Endothelial cell of umbilical vein (primary cell): ENCODE data around the gene CHMP5. TPM values are rescaled to one million over a fixed set of nuclear protein-coding genes. Genes with fewer than 3 reads are reported as not detected.

Experiments
- BruUV-seq: library from RNA; stranded (reverse); fragments of 400-500 nt; replicated peaks from 2 replicates; lab custom pipeline; 2021; lab: Mats Ljungman, UMichigan
- CTCF ChIA-PET: fragments of 300-600, 350-600 bp; sonication (Branson Sonifier 250); formaldehyde crosslinking; loops from one replicate; lab custom pipeline; 2021; ENCODE audit warnings: antibody characterized with exemption, inconsistent platforms; lab: Charles Lee
- POLR2A ChIA-PET: fragments of 300-600, 350-600 bp; sonication (Branson Sonifier 250); formaldehyde crosslinking; loops from one replicate; lab custom pipeline; 2021; ENCODE audit warnings: antibody characterized with exemption, inconsistent platforms; lab: Charles Lee
- DNase-seq: peaks from one replicate; pipeline ENCODE4 v3.0.0-alpha.2; 2011; ENCODE audit warnings: low read depth, low spot score
- FAIRE-seq: peaks from 2 replicates; lab custom pipeline; 2011; peaks lifted over from hg19 to GRCh38; lab: Jason Lieb, UNC
- H2AFZ ChIP-seq: 2 replicates; pipeline ENCODE4 v1.6.0; 2012; ENCODE audit warnings: low read depth, low read length, control low read depth, inconsistent platforms
- H3K27ac ChIP-seq: 2 replicates; pipeline ENCODE4 v1.5.1; 2011; ENCODE audit warnings: low read depth, mild to moderate bottlenecking, control low read depth, low read length, moderate library complexity; ENCODE audit not compliant: insufficient read depth
- H3K27me3 ChIP-seq, 2 experiments: 2 replicates each; pipeline versions ENCODE4 v1.6.0 to v1.6.1; 2011; ENCODE audit warnings: low read length in 2 of 2, mixed read lengths in 1 of 2; ENCODE audit not compliant: control insufficient read depth in 2 of 2, insufficient read depth in 2 of 2
- H3K36me3 ChIP-seq, 2 experiments: 2 replicates in 1 of 2; 3 replicates in 1 of 2; pipeline ENCODE4 v1.5.1; 2011; ENCODE audit warnings: low read length in 2 of 2, mild to moderate bottlenecking in 1 of 2, moderate library complexity in 1 of 2; ENCODE audit not compliant: control insufficient read depth in 2 of 2, insufficient read depth in 2 of 2; ENCODE audit errors: extremely low read depth in 1 of 2
- H3K4me1 ChIP-seq: 3 replicates; pipeline ENCODE4 v1.5.1; 2011; ENCODE audit warnings: mild to moderate bottlenecking, low read length; ENCODE audit not compliant: control insufficient read depth, insufficient read depth; ENCODE audit errors: extremely low read depth
- H3K4me2 ChIP-seq: 2 replicates; pipeline ENCODE4 v1.6.1; 2011; ENCODE audit warnings: low read length, control low read depth, mixed read lengths; ENCODE audit not compliant: insufficient read depth
- H3K4me3 ChIP-seq, 3 experiments: fragments of 200-600 bp in 1 of 3; sonication (generic), shearing (Covaris generic) in 1 of 3; replicated peaks in 1 of 3; 2 replicates each; pipeline ENCODE4 v1.5.1; 2011 to 2016; ENCODE audit warnings: control low read depth in 3 of 3, low read length in 3 of 3, mild to moderate bottlenecking in 2 of 3, inconsistent platforms in 1 of 3, low read depth in 1 of 3, moderate library complexity in 1 of 3; ENCODE audit not compliant: insufficient read depth in 1 of 3
- H3K79me2 ChIP-seq: 2 replicates; pipeline ENCODE4 v1.6.0; 2012; ENCODE audit warnings: low read length, inconsistent platforms; ENCODE audit not compliant: control insufficient read depth, insufficient read depth
- H3K9ac ChIP-seq: replicated peaks from 2 replicates; pipeline ENCODE3; 2011; ENCODE audit warnings: low read length, control low read depth; ENCODE audit not compliant: insufficient read depth; ENCODE audit errors: extremely low read depth
- H3K9me1 ChIP-seq: replicated peaks from 3 replicates; pipeline ENCODE4 v1.6.0; 2011; ENCODE audit warnings: mild to moderate bottlenecking, low read length; ENCODE audit not compliant: control insufficient read depth, insufficient read depth; ENCODE audit errors: extremely low read depth
- H3K9me3 ChIP-seq: replicated peaks from 2 replicates; pipeline ENCODE4 v1.5.1; 2012; ENCODE audit warnings: low read length, inconsistent platforms; ENCODE audit not compliant: control insufficient read depth, insufficient read depth
- H4K20me1 ChIP-seq: replicated peaks from 2 replicates; pipeline ENCODE3; 2011; ENCODE audit warnings: mild to moderate bottlenecking, low read length; ENCODE audit not compliant: control insufficient read depth, insufficient read depth; ENCODE audit errors: extremely low read depth
- EZH2 ChIP-seq: IDR thresholded peaks from 2 replicates; pipeline ENCODE4 v1.6.1; 2012; ENCODE audit warnings: borderline replicate concordance, low read depth, mild to moderate bottlenecking, moderate library complexity, low read length, inconsistent platforms; ENCODE audit not compliant: severe bottlenecking
- FOS ChIP-seq: IDR thresholded peaks from 2 replicates; pipeline ENCODE4 v1.6.1; 2011; ENCODE audit warnings: mild to moderate bottlenecking, low read length, moderate library complexity, borderline replicate concordance; ENCODE audit not compliant: insufficient read depth
- GATA2 ChIP-seq: IDR thresholded peaks from 2 replicates; pipeline ENCODE4 v1.7.0; 2011; ENCODE audit warnings: low read depth, mild to moderate bottlenecking, moderate library complexity, mixed read lengths, low read length; ENCODE audit not compliant: insufficient read length, insufficient read depth
- JUN ChIP-seq: IDR thresholded peaks from 2 replicates; pipeline ENCODE4 v1.6.1; 2011; ENCODE audit warnings: borderline replicate concordance, low read depth; ENCODE audit not compliant: insufficient read length, insufficient read depth
- MYC ChIP-seq: IDR thresholded peaks from one replicate; pipeline ENCODE4 v1.6.1; 2011; ENCODE audit warnings: mild to moderate bottlenecking, low read depth, low read length
- POLR2A ChIP-seq: IDR thresholded peaks from 2 replicates; pipeline ENCODE4 v1.6.1; 2012; ENCODE audit warnings: low read depth, mild to moderate bottlenecking, control low read depth, low read length
- POLR2AphosphoS5 ChIP-seq: IDR thresholded peaks from 2 replicates; pipeline ENCODE4 v1.6.1; 2012; ENCODE audit warnings: low read depth, mild to moderate bottlenecking, control low read depth, low read length, moderate library complexity; ENCODE audit not compliant: insufficient read depth
- dilution Hi-C: fragments of 300-500 bp; cut with MboI; formaldehyde crosslinking; loops from one replicate; pipeline ENCODE4 v1.15.0; 2019; ENCODE audit warnings: low sequenced_read_pairs; ENCODE audit not compliant: extremely low pct_ligation_motif_present
- intact Hi-C: fragments of 100-400 bp; cut with micrococcal nuclease; formaldehyde crosslinking; loops from one replicate; pipeline ENCODE4 v1.10.0; 2022
- polyA plus RNA-seq, 4 experiments: library from polyadenylated mRNA; depleted of rRNA in 3 of 4; stranded (reverse) in 3 of 4; unstranded in 1 of 4; fragments of >200 nt; gene quantifications; 2 replicates each; pipeline versions ENCODE4 v1.2.1 to v1.2.3, GENCODE V29; 2011 to 2012; ENCODE audit warnings: missing spikeins in 1 of 4
- total RNA-seq: library from RNA; stranded (reverse); gene quantifications from 2 replicates; pipeline ENCODE4 v1.2.3, GENCODE V29; 2021
- TF ChIP-seq, protein P1 (sequence below), 2 donors: IDR thresholded peaks; 1 replicate in 1 of 2; 2 replicates in 1 of 2; pipeline ENCODE4 v1.5.1; 2011; ENCODE audit warnings: low read length in 2 of 2, mild to moderate bottlenecking in 2 of 2, moderate library complexity in 2 of 2, control low read depth in 1 of 2, inconsistent platforms in 1 of 2, low read depth in 1 of 2; ENCODE audit not compliant: insufficient read depth in 1 of 2; ENCODE audit errors: extremely low read depth in 1 of 2
- TF ChIP-seq, protein P2 (sequence below): IDR thresholded peaks from 2 replicates; pipeline ENCODE4 v1.6.1; 2011; ENCODE audit not compliant: insufficient read depth, insufficient read length

The CHMP5 gene
- total and polyA plus RNA-seq, 2 donors (not counting 3 experiments of a cell fraction or from before 2014, with no cell fraction given) = 33.2 to 55.8 TPM

DNA sequence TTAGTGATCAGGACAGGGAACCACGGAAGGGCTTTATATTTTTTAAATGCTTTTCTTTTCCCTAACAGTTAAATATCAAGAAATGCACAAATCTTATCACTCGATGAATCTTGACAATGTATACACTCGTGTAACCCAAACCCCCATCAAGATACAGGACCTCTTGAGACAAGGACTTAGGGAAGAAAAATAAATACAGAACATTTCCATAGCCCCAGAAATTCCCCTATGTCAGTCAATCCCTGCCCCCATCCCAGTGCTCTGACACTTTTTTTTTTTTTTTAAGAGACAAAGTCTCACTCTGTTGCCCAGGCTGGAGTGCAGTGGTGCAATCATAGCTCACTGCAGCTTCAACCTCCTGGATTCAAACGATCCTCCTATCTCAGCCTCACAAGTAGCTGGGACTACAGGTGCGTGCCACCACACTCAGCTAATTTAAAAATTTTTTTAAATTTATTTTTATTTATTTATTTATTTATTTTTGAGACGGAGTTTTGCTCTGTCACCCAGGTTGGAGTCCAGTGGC lies 22.2 kb upstream of the CHMP5 start:
- POLR2A ChIA-PET = no interaction called here
- CTCF ChIA-PET = interaction anchor here (0.9 to 1.4 kb wide), 3 partner anchors 10 to 210 kb away, joined by 3 to 6 read pairs (median 3); partner anchors contain the start of genes BAG1 and CHMP5
- H3K27me3 ChIP-seq = peaks cover 0 to 4% of the 10 kb centered on the region in 2 experiments

More for the DNA sequence above, 22.2 kb upstream of the CHMP5 start:
- Histone ChIP-seq H3K27ac (no peak overlapping the region), H3K36me3 (no peaks in the 10 kb centered on the region), H2AFZ (no peak overlapping the region), H3K4me2 (no peak overlapping the region), H3K4me3 (no peak overlapping the region), H3K4me1 (no peaks in the 10 kb centered on the region), H3K9me3 (no peaks in the 10 kb centered on the region), H3K79me2 (no peaks in the 10 kb centered on the region), H4K20me1 (no peaks in the 10 kb centered on the region), H3K9me1 (no peaks in the 10 kb centered on the region), H3K9ac (no peak overlapping the region)
- TF ChIP-seq EZH2 = no peak
- TF ChIP-seq, protein P1, sequence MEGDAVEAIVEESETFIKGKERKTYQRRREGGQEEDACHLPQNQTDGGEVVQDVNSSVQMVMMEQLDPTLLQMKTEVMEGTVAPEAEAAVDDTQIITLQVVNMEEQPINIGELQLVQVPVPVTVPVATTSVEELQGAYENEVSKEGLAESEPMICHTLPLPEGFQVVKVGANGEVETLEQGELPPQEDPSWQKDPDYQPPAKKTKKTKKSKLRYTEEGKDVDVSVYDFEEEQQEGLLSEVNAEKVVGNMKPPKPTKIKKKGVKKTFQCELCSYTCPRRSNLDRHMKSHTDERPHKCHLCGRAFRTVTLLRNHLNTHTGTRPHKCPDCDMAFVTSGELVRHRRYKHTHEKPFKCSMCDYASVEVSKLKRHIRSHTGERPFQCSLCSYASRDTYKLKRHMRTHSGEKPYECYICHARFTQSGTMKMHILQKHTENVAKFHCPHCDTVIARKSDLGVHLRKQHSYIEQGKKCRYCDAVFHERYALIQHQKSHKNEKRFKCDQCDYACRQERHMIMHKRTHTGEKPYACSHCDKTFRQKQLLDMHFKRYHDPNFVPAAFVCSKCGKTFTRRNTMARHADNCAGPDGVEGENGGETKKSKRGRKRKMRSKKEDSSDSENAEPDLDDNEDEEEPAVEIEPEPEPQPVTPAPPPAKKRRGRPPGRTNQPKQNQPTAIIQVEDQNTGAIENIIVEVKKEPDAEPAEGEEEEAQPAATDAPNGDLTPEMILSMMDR (IDR thresholded peaks at IDR 0.05; ENCODE audit: extremely low read depth in 1 of 2, insufficient read depth in 1 of 2, low read depth in 1 of 2, low read length in 2 of 2) = no peak
- no peak for TF ChIP-seq GATA2
- no peak for TF ChIP-seq POLR2A
- no peak for TF ChIP-seq JUN
- TF ChIP-seq FOS = no peak
- no peak for TF ChIP-seq POLR2AphosphoS5
- TF ChIP-seq, protein P2, sequence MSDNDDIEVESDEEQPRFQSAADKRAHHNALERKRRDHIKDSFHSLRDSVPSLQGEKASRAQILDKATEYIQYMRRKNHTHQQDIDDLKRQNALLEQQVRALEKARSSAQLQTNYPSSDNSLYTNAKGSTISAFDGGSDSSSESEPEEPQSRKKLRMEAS = no peak
- TF ChIP-seq MYC = no peak
- DNase-seq = no peak
- no TSS peak for BruUV-seq
- dilution Hi-C loops (no loop called here), intact Hi-C loops (no loop called here)
- FAIRE-seq = no peak
